ENCODE data around the gene CCR2. TPM values are rescaled to one million over a fixed set of nuclear protein-coding genes. Genes with fewer than 3 reads are reported as not detected.
"Not testable (repeated sequence)": the region's sequence is repeated elsewhere in the genome, so short reads cannot be mapped to it uniquely, and the experiment has no call there.

Gene CCR2
- polyA plus RNA-seq, 1 of the 3 experiments (the other 2 are of a cell fraction) = not detected

- no peak for TF ChIP-seq IRF3 (IDR thresholded peaks at IDR 0.05; ENCODE audit: low read depth, low read length)
- no peak for TF ChIP-seq GATA2 (CRISPR knock-in tag; IDR thresholded peaks at IDR 0.05)
- no peak for TF ChIP-seq FOXJ3 (CRISPR knock-in tag; IDR thresholded peaks at IDR 0.05)
- no peak for TF ChIP-seq REST (IDR thresholded peaks at IDR 0.05; ENCODE audit: low read depth, low read length)
- TF ChIP-seq EZH2phosphoT487 (IDR thresholded peaks at IDR 0.05; ENCODE audit: borderline replicate concordance, low read depth) = no peak
- TF ChIP-seq FOSL2 (IDR thresholded peaks at IDR 0.05; ENCODE audit: borderline replicate concordance, low read depth) = no peak
- TF ChIP-seq TAF1 (IDR thresholded peaks at IDR 0.05; ENCODE audit: borderline replicate concordance, low read depth, low read length) = no peak
These were observed 47.7 kb downstream of the CCR2 start (continued) for GRCh38 chr3:46401579-46401978.

- H3K9me2 ChIP-seq; H3K79me2 ChIP-seq (ENCODE audit: insufficient read depth); H3F3A ChIP-seq (replicated peaks; ENCODE audit: insufficient read depth); POLR2A ChIA-PET; H3K4me2 ChIP-seq; H3K27me3 ChIP-seq (ENCODE audit: insufficient read depth); H4K20me1 ChIP-seq (ENCODE audit: insufficient read depth); H3K36me3 ChIP-seq (replicated peaks in 1 of 2; ENCODE audit: control insufficient read depth in 1 of 2, insufficient read depth in 2 of 2, low read length in 1 of 2); H3K27ac ChIP-seq (ENCODE audit: low read depth in 2 of 2, low read length in 1 of 2); DNase-seq; H3K9ac ChIP-seq; H3K4me3 ChIP-seq (ENCODE audit: low read depth in 2 of 2, low read length in 1 of 2); H2AFZ ChIP-seq (ENCODE audit: low read depth); H3K9me3 ChIP-seq; H3K4me1 ChIP-seq (ENCODE audit: control insufficient read depth in 1 of 2, insufficient read depth in 2 of 2, low read depth in 1 of 2, low read length in 1 of 2): not testable (repeated sequence)
- CTCF ChIA-PET = interaction anchor here (0.7 to 1.4 kb wide), 4 partner anchors 9 to 85 kb away, joined by 3 read pairs; no protein-coding TSS in a partner anchor
- WGBS (ENCODE audit: low lambda C conversion rate) = 9% methylated on average over 4 of the region's 4 CpGs
These were observed 49.0 kb downstream of the CCR2 start for GRCh38 chr3:46402902-46403301.

GRCh38 chr3:46405301-46406019, 51.5 kb downstream of the CCR2 start:
- no peak for DNase-seq
- no peak overlapping the region for H2AFZ ChIP-seq (ENCODE audit: low read depth)
- no peaks in the 10 kb centered on the region for H3F3A ChIP-seq (replicated peaks; ENCODE audit: insufficient read depth)
- H3K79me2 ChIP-seq (ENCODE audit: insufficient read depth) = no peaks in the 10 kb centered on the region
- no peak overlapping the region for H3K4me2 ChIP-seq
- H3K9me3 ChIP-seq = no peaks in the 10 kb centered on the region
- H3K9ac ChIP-seq = no peak overlapping the region
- ChIA-PET POLR2A (no interaction called here), CTCF (no interaction called here)
- H3K27ac ChIP-seq (ENCODE audit: low read depth in 2 of 2, low read length in 1 of 2) = no peak overlapping the region
- H3K36me3 ChIP-seq (replicated peaks in 1 of 2; ENCODE audit: control insufficient read depth in 1 of 2, insufficient read depth in 2 of 2, low read length in 1 of 2) = no peaks in the 10 kb centered on the region
- H4K20me1 ChIP-seq (ENCODE audit: insufficient read depth) = no peaks in the 10 kb centered on the region
- H3K27me3 ChIP-seq (ENCODE audit: insufficient read depth) = no peaks in the 10 kb centered on the region; the same call in 1 of the 2 replicates
- 40% methylated on average over 11 of the region's 11 CpGs for WGBS (ENCODE audit: low lambda C conversion rate)
- H3K4me3 ChIP-seq (ENCODE audit: low read depth in 2 of 2, low read length in 1 of 2) = no peak overlapping the region
- no peaks in the 10 kb centered on the region for H3K4me1 ChIP-seq (ENCODE audit: control insufficient read depth in 1 of 2, insufficient read depth in 2 of 2, low read depth in 1 of 2, low read length in 1 of 2)
- H3K9me2 ChIP-seq = no peaks in the 10 kb centered on the region; the same call in 1 of the 2 replicates
- TF ChIP-seq JUND (IDR thresholded peaks at IDR 0.05) (no peak), GATA2 (CRISPR knock-in tag; IDR thresholded peaks at IDR 0.05) (no peak), GABPA (IDR thresholded peaks at IDR 0.05; ENCODE audit: low read depth) (no peak), FOXJ3 (CRISPR knock-in tag; IDR thresholded peaks at IDR 0.05) (no peak), RCOR1 (IDR thresholded peaks at IDR 0.05; ENCODE audit: low read length) (no peak), ZBTB33 (IDR thresholded peaks at IDR 0.05; ENCODE audit: borderline replicate concordance, low read depth) (no peak), FOXM1 (IDR thresholded peaks at IDR 0.05; ENCODE audit: low read depth) (no peak), RXRA (IDR thresholded peaks at IDR 0.05; ENCODE audit: borderline replicate concordance, low read depth) (no peak), RAD21 (IDR thresholded peaks at IDR 0.05; ENCODE audit: low read length) (no peak), CTCF (IDR thresholded peaks at IDR 0.05) (no peak), POLR2AphosphoS5 (IDR thresholded peaks at IDR 0.05; ENCODE audit: low read depth, low read length) (no peak), YY1 (IDR thresholded peaks at IDR 0.05; ENCODE audit: low read depth) (no peak)
